ACHN (cell line): ENCODE measurements around the gene FCHO1.

ENCODE experiments used
- DNase-seq: peaks from one replicate; pipeline ENCODE4 v3.0.0-alpha.2; 2015
- in situ Hi-C: cut with HindIII; loops from 2 replicates; pipeline ENCODE4 v1.10.0; 2017; ENCODE audit warnings: low sequenced_read_pairs, low pct_ligation_motif_present, low pct_unique_long_range_greater_than_20kb

FCHO1 gene

GRCh38 chr19:17835182-17836006, 84.1 kb downstream of the FCHO1 start:
- in situ Hi-C loops = no loop called here
- DNase-seq = no peak

GRCh38 chr19:17836530-17836929, 85.3 kb downstream of the FCHO1 start:
- in situ Hi-C loops = no loop called here

GRCh38 chr19:17837972-17838371, 86.7 kb downstream of the FCHO1 start:
- in situ Hi-C loops = no loop called here
- DNase-seq = no peak

More at GRCh38 chr19:17836530-17836929, 85.3 kb downstream of the FCHO1 start:
- no peak for DNase-seq
